Activated CD4-positive, alpha-beta T cell treated with anti-CD3 and anti-CD28 coated beads, Interleukin-10, Interleukin-2, amounts not matched to agents 100 ng/mL and 50 ng/mL, durations not matched to agents 16 hours and 8 hours (primary cell): Measurements from ENCODE around the gene VAX1.
"Not testable (repeated sequence)": the region's sequence is repeated elsewhere in the genome, so short reads cannot be mapped to it uniquely, and the experiment has no call there.

Experiments used
- DNase-seq: peaks from one replicate; pipeline ENCODE4 v3.0.0-alpha.2; 2020

VAX1 gene

GRCh38 chr10:117137911-117138642, at the start of gene VAX1:
Gene VAX1 (minus strand): TSS chr10:117138270. CDS start chr10:117138056, 214 bp downstream.
- DNase-seq, result no peak

- DNase-seq, result no peak
These were observed 49.0 kb upstream of the VAX1 start for GRCh38 chr10:117186832-117187615.

GRCh38 chr10:117185817-117186216, 47.7 kb upstream of the VAX1 start:
- not testable (repeated sequence) for DNase-seq

- DNase-seq, result no peak
These were observed 46.8 kb upstream of the VAX1 start for GRCh38 chr10:117184821-117185220.

- no peak for DNase-seq
These were observed 46.2 kb upstream of the VAX1 start for GRCh38 chr10:117184296-117184695.

GRCh38 chr10:117178190-117178589, 40.1 kb upstream of the VAX1 start:
- DNase-seq, result no peak

- peak; percentile 79 for DNase-seq
These were observed 37.9 kb upstream of the VAX1 start for GRCh38 chr10:117175901-117176534.

GRCh38 chr10:117175215-117175900, 37.3 kb upstream of the VAX1 start:
- peak; percentile 5 for DNase-seq

- DNase-seq, result peak; percentile 85
These were observed 36.6 kb upstream of the VAX1 start for GRCh38 chr10:117174439-117175214.

GRCh38 chr10:117170244-117170643, 32.2 kb upstream of the VAX1 start:
- DNase-seq, result no peak

- no peak for DNase-seq
These were observed 31.4 kb upstream of the VAX1 start for GRCh38 chr10:117169480-117169879.

- DNase-seq, result no peak
These were observed 30.7 kb upstream of the VAX1 start for GRCh38 chr10:117168729-117169128.

GRCh38 chr10:117167789-117168674, 30.0 kb upstream of the VAX1 start:
- peak; percentile 77 for DNase-seq

- no peak for DNase-seq
These were observed 29.3 kb upstream of the VAX1 start for GRCh38 chr10:117167346-117167788.

- peak; percentile 17 for DNase-seq
These were observed 28.6 kb upstream of the VAX1 start for GRCh38 chr10:117166418-117167345.

GRCh38 chr10:117165538-117166417, 27.7 kb upstream of the VAX1 start:
- peak; percentile 22 for DNase-seq

GRCh38 chr10:117164592-117165537, 26.8 kb upstream of the VAX1 start:
- DNase-seq, result no peak
